Measurements from ENCODE around the gene RPL3. TPM values are rescaled to one million over a fixed set of nuclear protein-coding genes. Genes with fewer than 3 reads are reported as not detected.

RPL3 gene
- total RNA-seq, 4 donors from 2014 or later, result 1,543 to 2,117 (median 1,973) TPM

- DNase-seq (ENCODE audit: low spot score) (no peak), ATAC-seq (ENCODE audit: low FRiP score) (no peak)
- TF ChIP-seq, protein P1, sequence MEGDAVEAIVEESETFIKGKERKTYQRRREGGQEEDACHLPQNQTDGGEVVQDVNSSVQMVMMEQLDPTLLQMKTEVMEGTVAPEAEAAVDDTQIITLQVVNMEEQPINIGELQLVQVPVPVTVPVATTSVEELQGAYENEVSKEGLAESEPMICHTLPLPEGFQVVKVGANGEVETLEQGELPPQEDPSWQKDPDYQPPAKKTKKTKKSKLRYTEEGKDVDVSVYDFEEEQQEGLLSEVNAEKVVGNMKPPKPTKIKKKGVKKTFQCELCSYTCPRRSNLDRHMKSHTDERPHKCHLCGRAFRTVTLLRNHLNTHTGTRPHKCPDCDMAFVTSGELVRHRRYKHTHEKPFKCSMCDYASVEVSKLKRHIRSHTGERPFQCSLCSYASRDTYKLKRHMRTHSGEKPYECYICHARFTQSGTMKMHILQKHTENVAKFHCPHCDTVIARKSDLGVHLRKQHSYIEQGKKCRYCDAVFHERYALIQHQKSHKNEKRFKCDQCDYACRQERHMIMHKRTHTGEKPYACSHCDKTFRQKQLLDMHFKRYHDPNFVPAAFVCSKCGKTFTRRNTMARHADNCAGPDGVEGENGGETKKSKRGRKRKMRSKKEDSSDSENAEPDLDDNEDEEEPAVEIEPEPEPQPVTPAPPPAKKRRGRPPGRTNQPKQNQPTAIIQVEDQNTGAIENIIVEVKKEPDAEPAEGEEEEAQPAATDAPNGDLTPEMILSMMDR (IDR thresholded peaks at IDR 0.05), result no peak
Measured at GRCh38 chr22:39352306-39352891, 33.0 kb upstream of the RPL3 start.

GRCh38 chr22:39351689-39352214 lies 32.3 kb upstream of the RPL3 start:
- DNase-seq (ENCODE audit: low spot score) (no peak), ATAC-seq (ENCODE audit: low FRiP score) (no peak)
- TF ChIP-seq, protein P1 (IDR thresholded peaks at IDR 0.05), result no peak

DNA sequence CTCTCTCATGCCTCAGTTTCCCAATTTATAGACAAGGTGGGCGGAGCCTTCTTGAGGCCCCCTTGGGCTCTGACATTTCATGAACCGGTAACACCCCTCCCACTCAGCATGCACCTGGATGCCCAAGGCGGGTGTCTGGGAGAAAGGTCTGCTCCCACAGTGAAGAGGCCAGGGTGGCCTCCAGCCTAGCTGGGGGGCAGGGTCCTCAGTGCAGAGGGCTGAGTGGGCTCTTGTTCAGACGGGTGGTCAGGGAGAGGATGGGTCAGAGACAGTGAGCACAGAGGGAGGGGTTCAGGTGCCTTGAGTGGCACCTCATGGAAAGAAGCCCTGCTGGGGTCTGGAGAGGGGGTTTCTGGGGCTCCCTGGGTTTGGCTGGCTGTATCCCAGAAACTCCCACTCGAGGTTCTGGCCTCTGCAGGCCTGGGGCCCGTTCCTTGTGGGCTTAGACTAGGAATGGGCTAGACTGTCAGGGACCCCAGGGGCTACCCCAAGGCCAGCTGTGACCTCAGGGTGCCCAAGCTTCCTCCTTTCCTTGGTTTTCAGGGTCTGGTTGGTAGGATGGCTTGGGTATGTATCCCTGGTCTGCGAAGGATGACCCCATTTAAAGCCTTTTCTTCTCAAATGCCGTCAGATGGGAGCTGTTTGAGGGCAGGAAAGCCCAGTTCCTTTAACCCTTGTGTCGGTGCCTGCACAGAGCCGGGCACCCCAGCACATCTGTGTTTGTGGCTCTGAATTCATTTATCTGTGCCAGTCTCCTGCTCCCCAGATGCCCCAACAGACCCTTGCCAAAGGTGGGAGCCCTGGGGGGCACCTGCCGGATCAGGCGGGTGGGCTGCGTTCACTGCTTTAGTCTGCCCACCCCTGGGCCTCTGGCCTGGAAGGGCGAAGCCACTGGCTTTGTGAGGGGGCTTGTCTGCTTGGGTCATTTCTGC lies 31.6 kb upstream of the RPL3 start:
- no peak for DNase-seq (ENCODE audit: low spot score)
- TF ChIP-seq, protein P1 (IDR thresholded peaks at IDR 0.05), result no peak
- ATAC-seq (ENCODE audit: low FRiP score), result no peak

GRCh38 chr22:39349967-39350726 lies 30.7 kb upstream of the RPL3 start, which contains the start of gene SYNGR1:
SYNGR1 (plus strand) TSS chr22:39349991; CDS start chr22:39350011, 20 bp downstream.
- DNase-seq (ENCODE audit: low spot score) (no peak), ATAC-seq (ENCODE audit: low FRiP score) (peak; percentile 43)
- TF ChIP-seq, protein P1 (IDR thresholded peaks at IDR 0.05), result no peak

DNA sequence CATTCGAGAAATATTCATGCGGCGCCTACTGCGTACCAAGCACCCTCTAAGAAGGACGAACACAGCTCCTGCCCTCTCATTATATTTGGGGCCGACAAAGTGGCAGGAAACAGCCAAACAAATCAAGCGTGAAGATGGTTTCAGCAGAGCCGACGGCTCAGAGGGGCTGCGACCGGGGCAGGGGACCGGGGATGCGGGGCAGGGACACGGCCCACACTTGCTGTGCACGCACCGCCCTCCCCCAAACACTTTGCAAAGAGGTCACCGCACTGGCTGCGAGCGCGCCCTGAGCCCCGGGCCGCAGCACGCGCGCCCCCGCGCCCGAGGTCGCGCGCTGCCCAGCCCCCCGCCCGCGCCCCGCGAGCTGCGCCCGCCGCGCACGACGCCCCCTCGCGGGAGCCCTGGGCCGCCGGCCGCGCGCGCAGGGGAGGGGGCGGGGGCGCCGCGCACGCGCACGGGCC lies 30.1 kb upstream of the RPL3 start:
- ATAC-seq (ENCODE audit: low FRiP score) (no peak), DNase-seq (ENCODE audit: low spot score) (no peak)
- TF ChIP-seq, protein P1 (IDR thresholded peaks at IDR 0.05), result no peak

GRCh38 chr22:39348909-39349505 lies 29.6 kb upstream of the RPL3 start:
- peak; percentile 3 for ATAC-seq (ENCODE audit: low FRiP score)
- TF ChIP-seq, protein P1 (IDR thresholded peaks at IDR 0.05), result no peak
- DNase-seq (ENCODE audit: low spot score), result no peak
